NCI-H226 (cell line): ENCODE measurements around the gene FLVCR1.
"Not testable (repeated sequence)": the region's sequence is repeated elsewhere in the genome, so short reads cannot be mapped to it uniquely, and the experiment has no call there.

Experiments used
- DNase-seq: peaks from one replicate; pipeline ENCODE4 v3.0.0-alpha.2; 2015

Gene FLVCR1

GRCh38 chr1:212857992-212858460, at the start of gene FLVCR1:
FLVCR1 (plus strand) TSS chr1:212858275; CDS start chr1:212858453, 178 bp downstream.
- DNase-seq = peak; percentile 91

GRCh38 chr1:212814537-212815334, 43.3 kb upstream of the FLVCR1 start:
- DNase-seq = no peak

- DNase-seq = no peak
Measured at GRCh38 chr1:212816567-212817278, 41.4 kb upstream of the FLVCR1 start.

GRCh38 chr1:212819726-212820125, 38.3 kb upstream of the FLVCR1 start:
- DNase-seq = no peak

GRCh38 chr1:212820969-212821368, 37.1 kb upstream of the FLVCR1 start:
- DNase-seq = no peak

GRCh38 chr1:212822956-212823355, 35.1 kb upstream of the FLVCR1 start:
- no peak for DNase-seq

GRCh38 chr1:212824201-212824600, 33.9 kb upstream of the FLVCR1 start:
- no peak for DNase-seq

GRCh38 chr1:212825798-212826452, 32.1 kb upstream of the FLVCR1 start:
- DNase-seq = no peak

GRCh38 chr1:212827171-212827776, 30.8 kb upstream of the FLVCR1 start:
- DNase-seq = no peak

GRCh38 chr1:212827831-212828278, 30.2 kb upstream of the FLVCR1 start:
- no peak for DNase-seq

- DNase-seq = no peak
Measured at GRCh38 chr1:212828395-212828794, 29.7 kb upstream of the FLVCR1 start.

- not testable (repeated sequence) for DNase-seq
Measured at GRCh38 chr1:212833211-212834207, 24.6 kb upstream of the FLVCR1 start.

GRCh38 chr1:212838145-212838544, 19.9 kb upstream of the FLVCR1 start:
- no peak for DNase-seq

- not testable (repeated sequence) for DNase-seq
Measured at GRCh38 chr1:212844521-212844920, 13.6 kb upstream of the FLVCR1 start.

GRCh38 chr1:212847549-212847948, 10.5 kb upstream of the FLVCR1 start, which contains the start of gene SPATA45:
SPATA45 (minus strand) TSS chr1:212847649; CDS start chr1:212836149, 11,500 bp downstream.
- DNase-seq = no peak

GRCh38 chr1:212852105-212852688, 5.9 kb upstream of the FLVCR1 start:
- DNase-seq = no peak

GRCh38 chr1:212853658-212854057, 4.4 kb upstream of the FLVCR1 start:
- no peak for DNase-seq

GRCh38 chr1:212856755-212857154, 1.3 kb upstream of the FLVCR1 start:
- DNase-seq = no peak

GRCh38 chr1:212858461-212859265, 588 bp downstream of the FLVCR1 start:
- no peak for DNase-seq
